SK-N-SH (cell line): ENCODE data around the gene ZYG11B. TPM values are rescaled to one million over a fixed set of nuclear protein-coding genes. Genes with fewer than 3 reads are reported as not detected.
"Not testable (repeated sequence)": the region's sequence is repeated elsewhere in the genome, so short reads cannot be mapped to it uniquely, and the experiment has no call there.

Source experiments
- CTCF ChIA-PET: fragments of 300-600, 350-600 bp; formaldehyde crosslinking; extraction: SDS; loops from one replicate; lab custom pipeline; 2021; lab: Yijun Ruan, JAX
- POLR2A ChIA-PET: fragments of 350-600 bp; sonication (Branson Sonifier 250); formaldehyde crosslinking; extraction: SDS; loops from one replicate; lab custom pipeline; 2020; ENCODE audit warnings: antibody characterized with exemption, inconsistent platforms; lab: Yijun Ruan, JAX
- DNase-seq: peaks from one replicate; pipeline ENCODE4 v3.0.0; 2012
- H2AFZ ChIP-seq: fragments of 200-600 bp; sonication (generic); 2 replicates; pipeline ENCODE4 v1.8.1; 2016; ENCODE audit warnings: antibody characterized with exemption, mild to moderate bottlenecking, low read depth
- H3F3A ChIP-seq: fragments of 200-600 bp; sonication (generic); replicated peaks from 2 replicates; pipeline ENCODE3; 2016; ENCODE audit warnings: antibody characterized with exemption, mild to moderate bottlenecking; ENCODE audit not compliant: insufficient read depth
- H3K27ac ChIP-seq, 2 experiments: fragments of 200-500 bp in 1 of 2; fragments of 200-600 bp in 1 of 2; sonication (Bioruptor generic) in 1 of 2; sonication (generic), shearing (Covaris generic) in 1 of 2; 2 replicates each; pipeline versions ENCODE4 v1.5.1 to v1.6.1; 2014 to 2016; ENCODE audit warnings: low read depth in 2 of 2, inconsistent platforms in 1 of 2, low read length in 1 of 2, mild to moderate bottlenecking in 1 of 2, mixed read lengths in 1 of 2
- H3K27me3 ChIP-seq: fragments of 200-600 bp; sonication (generic), shearing (Covaris generic); 2 replicates; pipeline ENCODE4 v1.6.1; 2016; ENCODE audit warnings: mixed run types; ENCODE audit not compliant: insufficient read depth
- H3K36me3 ChIP-seq, 2 experiments: fragments of 200-500 bp in 1 of 2; fragments of 200-600 bp in 1 of 2; sonication (Bioruptor generic) in 1 of 2; sonication (generic) in 1 of 2; replicated peaks in 1 of 2; 2 replicates each; pipeline versions ENCODE3 to v1.5.1; 2014 to 2016; ENCODE audit warnings: low read length in 1 of 2, mild to moderate bottlenecking in 1 of 2; ENCODE audit not compliant: insufficient read depth in 2 of 2, control insufficient read depth in 1 of 2
- H3K4me1 ChIP-seq, 2 experiments: fragments of 200-500 bp in 1 of 2; fragments of 200-600 bp in 1 of 2; sonication (Bioruptor generic) in 1 of 2; sonication (generic), shearing (Covaris generic) in 1 of 2; 2 replicates each; pipeline versions ENCODE4 v1.5.1 to v1.6.1; 2014 to 2016; ENCODE audit warnings: low read depth in 1 of 2, low read length in 1 of 2, mixed run types in 1 of 2; ENCODE audit not compliant: insufficient read depth in 2 of 2, control insufficient read depth in 1 of 2
- H3K4me2 ChIP-seq: fragments of 200-600 bp; sonication (generic), shearing (Covaris generic); 2 replicates; pipeline ENCODE4 v1.6.1; 2017; ENCODE audit warnings: mixed run types
- H3K4me3 ChIP-seq, 2 experiments: fragments of 200-500 bp in 1 of 2; fragments of 200-600 bp in 1 of 2; sonication (Bioruptor generic) in 1 of 2; sonication (generic), shearing (Covaris generic) in 1 of 2; 2 replicates each; pipeline versions ENCODE4 v1.5.1 to v1.8.1; 2014 to 2016; ENCODE audit warnings: low read depth in 2 of 2, inconsistent platforms in 1 of 2, low read length in 1 of 2, mild to moderate bottlenecking in 1 of 2, mixed read lengths in 1 of 2, moderate library complexity in 1 of 2
- H3K79me2 ChIP-seq: fragments of 200-600 bp; sonication (generic); 2 replicates; pipeline ENCODE4 v1.8.1; 2017; ENCODE audit warnings: mild to moderate bottlenecking; ENCODE audit not compliant: insufficient read depth
- H3K9ac ChIP-seq: fragments of 200-600 bp; sonication (generic); 2 replicates; pipeline ENCODE4 v1.6.1; 2017; ENCODE audit warnings: mixed run types
- H3K9me2 ChIP-seq: fragments of 200-600 bp; sonication (generic); 2 replicates; pipeline ENCODE4 v1.6.1; 2017; ENCODE audit warnings: mixed run types
- H3K9me3 ChIP-seq: fragments of 200-600 bp; sonication (generic); 2 replicates; pipeline ENCODE4 v1.6.1; 2017; ENCODE audit warnings: mixed run types, mild to moderate bottlenecking, moderate library complexity
- H4K20me1 ChIP-seq: fragments of 200-600 bp; sonication (generic); 2 replicates; pipeline ENCODE4 v1.6.1; 2017; ENCODE audit warnings: mild to moderate bottlenecking, mixed run types; ENCODE audit not compliant: insufficient read depth
- CHD2 ChIP-seq: fragments of 150-350 bp; IDR thresholded peaks from 2 replicates; pipeline ENCODE4 v1.6.1; 2018; ENCODE audit warnings: low read length; ENCODE audit not compliant: partially characterized antibody
- CTCF ChIP-seq: fragments of 200-600 bp; sonication (generic); IDR thresholded peaks from 2 replicates; pipeline ENCODE4 v1.6.1; 2017; ENCODE audit warnings: antibody characterized with exemption, mild to moderate bottlenecking, moderate library complexity
- JUND ChIP-seq: IDR thresholded peaks from 2 replicates; pipeline ENCODE4 v1.4.0; 2012
- RAD21 ChIP-seq: IDR thresholded peaks from 2 replicates; pipeline ENCODE4 v1.6.1; 2012; ENCODE audit warnings: mild to moderate bottlenecking, low read length
- RFX5 ChIP-seq: IDR thresholded peaks from 2 replicates; pipeline ENCODE4 v1.6.1; 2012; ENCODE audit warnings: mild to moderate bottlenecking, improper control_type of control experiment, low read length
- SMC3 ChIP-seq: IDR thresholded peaks from 2 replicates; pipeline ENCODE4 v1.6.1; 2012; ENCODE audit warnings: low read depth, low read length, improper control_type of control experiment
- YY1 ChIP-seq: IDR thresholded peaks from 2 replicates; pipeline ENCODE4 v1.4.0; 2012; ENCODE audit warnings: low read depth, mild to moderate bottlenecking
- WGBS: methylation state at CpG from one replicate; pipeline ENCODE4 v1.1.6; 2017; ENCODE audit warnings: low lambda C conversion rate; 5-methylcytosine and 5-hydroxymethylcytosine counted together
- polyA plus RNA-seq, 3 experiments: library from polyadenylated mRNA; depleted of rRNA; stranded (reverse); fragments of >200 nt; gene quantifications; 2 replicates each; pipeline ENCODE4 v1.2.3, GENCODE V29; 2012
- TF ChIP-seq, protein P1 (sequence below): IDR thresholded peaks from 2 replicates; pipeline ENCODE4; 2012

ZYG11B gene
- polyA plus RNA-seq, 1 of the 3 experiments (the other 2 are of a cell fraction), result 5.8 TPM

GRCh38 chr1:52686261-52686751, 39.9 kb upstream of the ZYG11B start:
- CTCF ChIA-PET, result interaction anchor here (0.6 to 2.7 kb wide), 32 partner anchors 10 to 559 kb away, joined by 3 to 15 read pairs (median 4); partner anchors contain the start of genes CC2D1B, COA7, ORC1 and PRPF38A
- H3K9me2 ChIP-seq, H3K27ac ChIP-seq, H3K4me1 ChIP-seq, POLR2A ChIA-PET, H3K9ac ChIP-seq, H3F3A ChIP-seq, H3K27me3 ChIP-seq, H3K9me3 ChIP-seq, H3K4me2 ChIP-seq, H3K79me2 ChIP-seq, H4K20me1 ChIP-seq, H2AFZ ChIP-seq: not testable (repeated sequence)
- DNase-seq, result peak; percentile 71
- TF ChIP-seq RFX5 (0 out of 2 replicates have a peak, but pooled peaks have one; percentile 20), RAD21 (peak; percentile 84), SMC3 (peak; percentile 78), CTCF (peak; percentile 89), CHD2 (peak; percentile 30)
- H3K4me3 ChIP-seq, result peak overlapping the region in 1 of 2 experiments; percentile 27; a peak in 1 of 4 replicates
- WGBS, result 53% methylated on average over 17 of the region's 17 CpGs
- peaks cover 22 to 30% of the 10 kb centered on the region in 2 experiments for H3K36me3 ChIP-seq

- Histone ChIP-seq H3K27ac (no peak overlapping the region), H3K9me2 (no peaks in the 10 kb centered on the region)
- 100% methylated on average over 4 of the region's 5 CpGs for WGBS
Measured at GRCh38 chr1:52686830-52687229, 39.4 kb upstream of the ZYG11B start.

DNA sequence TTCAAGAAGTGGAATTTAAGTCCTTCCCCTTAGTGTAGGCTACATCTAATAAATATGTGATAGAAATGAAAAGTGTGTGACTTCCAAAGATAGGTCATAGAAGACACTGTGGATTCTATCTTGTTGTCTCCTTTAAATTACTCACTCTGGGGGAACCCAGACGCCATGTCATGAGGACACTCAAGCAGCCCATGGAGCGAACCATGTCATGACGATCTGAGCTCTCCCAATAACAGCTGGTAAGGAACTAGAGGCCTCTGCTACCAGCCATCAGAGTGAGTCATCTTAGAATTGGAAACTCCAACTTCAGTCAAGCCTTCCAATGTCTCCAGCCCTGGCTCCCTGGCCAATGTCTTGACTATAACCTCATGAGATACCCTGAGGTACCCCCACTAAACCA, 34.4 kb upstream of the ZYG11B start:
- H4K20me1 ChIP-seq, result no peaks in the 10 kb centered on the region
- H3K9me2 ChIP-seq, result no peaks in the 10 kb centered on the region
- no peak overlapping the region for H3K4me2 ChIP-seq
- H3F3A ChIP-seq, result peaks cover 4% of the 10 kb centered on the region
- no peak overlapping the region for H3K4me3 ChIP-seq
- H3K27me3 ChIP-seq, result no peaks in the 10 kb centered on the region
- TF ChIP-seq, protein P1, sequence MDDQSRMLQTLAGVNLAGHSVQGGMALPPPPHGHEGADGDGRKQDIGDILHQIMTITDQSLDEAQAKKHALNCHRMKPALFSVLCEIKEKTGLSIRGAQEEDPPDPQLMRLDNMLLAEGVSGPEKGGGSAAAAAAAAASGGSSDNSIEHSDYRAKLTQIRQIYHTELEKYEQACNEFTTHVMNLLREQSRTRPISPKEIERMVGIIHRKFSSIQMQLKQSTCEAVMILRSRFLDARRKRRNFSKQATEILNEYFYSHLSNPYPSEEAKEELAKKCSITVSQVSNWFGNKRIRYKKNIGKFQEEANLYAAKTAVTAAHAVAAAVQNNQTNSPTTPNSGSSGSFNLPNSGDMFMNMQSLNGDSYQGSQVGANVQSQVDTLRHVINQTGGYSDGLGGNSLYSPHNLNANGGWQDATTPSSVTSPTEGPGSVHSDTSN, result no peak
- TF ChIP-seq YY1 (no peak), CHD2 (no peak), JUND (no peak)
- 88% methylated on average over 3 of the region's 3 CpGs for WGBS
- no peak overlapping the region for H3K9ac ChIP-seq
- no peak overlapping the region for H3K27ac ChIP-seq
- no peaks in the 10 kb centered on the region for H3K4me1 ChIP-seq
- POLR2A ChIA-PET, result no interaction called here
- no peak for DNase-seq
- H3K79me2 ChIP-seq, result peaks cover 46% of the 10 kb centered on the region
- CTCF ChIA-PET, result no interaction called here
- H3K9me3 ChIP-seq, result no peaks in the 10 kb centered on the region
- H2AFZ ChIP-seq, result no peak overlapping the region
- H3K36me3 ChIP-seq, result peaks cover 21 to 36% of the 10 kb centered on the region in 2 experiments

More at GRCh38 chr1:52686830-52687229, 39.4 kb upstream of the ZYG11B start:
- Histone ChIP-seq H3K36me3 (peaks cover 25 to 32% of the 10 kb centered on the region in 2 experiments), H4K20me1 (no peaks in the 10 kb centered on the region), H3K4me3 (no peak overlapping the region; a peak in 1 of 4 replicates), H3K79me2 (no peaks in the 10 kb centered on the region), H3K4me1 (no peaks in the 10 kb centered on the region), H3F3A (peaks cover 4% of the 10 kb centered on the region), H3K9me3 (no peaks in the 10 kb centered on the region), H3K27me3 (no peaks in the 10 kb centered on the region), H3K9ac (no peak overlapping the region), H2AFZ (no peak overlapping the region), H3K4me2 (no peak overlapping the region)
- TF ChIP-seq, protein P1, result no peak
- DNase-seq, result no peak
- CTCF ChIA-PET, result interaction anchor here (0.6 to 2.7 kb wide), 28 partner anchors 9 to 322 kb away, joined by 3 to 15 read pairs (median 4); partner anchors contain the start of genes CC2D1B, COA7, ORC1 and PRPF38A
- POLR2A ChIA-PET, result no interaction called here
